Left ventricle myocardium inferior (tissue), 1 donor: Measurements from ENCODE around the gene SORCS2. TPM values are rescaled to one million over a fixed set of nuclear protein-coding genes. Genes with fewer than 3 reads are reported as not detected.
A peak's percentile ranks its signal among the peaks of the same experiment; 100 is the strongest.

ENCODE experiments used
- DNase-seq: peaks from one replicate; pipeline ENCODE4 v3.0.0-alpha.2; 2020
- H3K27ac ChIP-seq: fragments of 200-600 bp; replicated peaks from 2 replicates; pipeline ENCODE4 v1.8.0; 2021
- H3K27me3 ChIP-seq: fragments of 200-600 bp; 2 replicates; pipeline ENCODE4 v1.8.0; 2021; ENCODE audit warnings: low read depth
- H3K36me3 ChIP-seq: fragments of 200-600 bp; 2 replicates; pipeline ENCODE4 v1.8.0; 2021
- H3K4me1 ChIP-seq: fragments of 200-600 bp; 2 replicates; pipeline ENCODE4 v1.8.0; 2021
- H3K4me3 ChIP-seq: fragments of 200-600 bp; 2 replicates; pipeline ENCODE4 v1.8.0; 2021; ENCODE audit warnings: mild to moderate bottlenecking, moderate library complexity
- H3K9me3 ChIP-seq: fragments of 200-600 bp; replicated peaks from 2 replicates; pipeline ENCODE4 v1.8.0; 2021
- CTCF ChIP-seq: fragments of 200-600 bp; IDR thresholded peaks from 2 replicates; pipeline ENCODE4 v1.8.0; 2021; ENCODE audit warnings: antibody characterized with exemption, mild to moderate bottlenecking, borderline replicate concordance
- intact Hi-C: fragments of 100-400 bp; cut with micrococcal nuclease; formaldehyde crosslinking; loops from one replicate; pipeline ENCODE4 v1.11.0; 2022
- total RNA-seq: library from RNA; stranded (reverse); fragmentation: NEBNext Ultra II Directional; extraction: Animal tissue kit (Norgen Biotek cat#: 25700); gene quantifications from one replicate; pipeline ENCODE4 v1.2.1, GENCODE V29; 2021
- donor health status: DM: no; HTN: yes; CAD: no; lungs with severe emphysema.

SORCS2 gene
- total RNA-seq, 1 donor from 2014 or later = 1.2 TPM

GRCh38 chr4:7781993-7782392 lies 589.7 kb downstream of the SORCS2 start:
- intact Hi-C loops = no loop called here
- Histone ChIP-seq H3K9me3 (no peaks in the 10 kb centered on the region), H3K27ac (peak overlapping the region; percentile 76), H3K4me1 (peaks cover 43% of the 10 kb centered on the region), H3K4me3 (no peak overlapping the region), H3K36me3 (peaks cover 9% of the 10 kb centered on the region), H3K27me3 (no peaks in the 10 kb centered on the region)
- TF ChIP-seq CTCF = no peak
- no peak for DNase-seq

GRCh38 chr4:7782783-7783182 lies 590.4 kb downstream of the SORCS2 start:
- no peak overlapping the region for H3K4me3 ChIP-seq
- peak overlapping the region; percentile 76 for H3K27ac ChIP-seq
- DNase-seq = no peak
- intact Hi-C loops = no loop called here
- peaks cover 43% of the 10 kb centered on the region for H3K4me1 ChIP-seq
- H3K36me3 ChIP-seq = peaks cover 9% of the 10 kb centered on the region
- TF ChIP-seq CTCF = no peak
- no peaks in the 10 kb centered on the region for H3K9me3 ChIP-seq
- H3K27me3 ChIP-seq = no peaks in the 10 kb centered on the region

- Histone ChIP-seq H3K4me3 (no peak overlapping the region), H3K27ac (peak overlapping the region; percentile 76), H3K9me3 (no peaks in the 10 kb centered on the region), H3K4me1 (peaks cover 48% of the 10 kb centered on the region), H3K36me3 (peaks cover 9% of the 10 kb centered on the region), H3K27me3 (no peaks in the 10 kb centered on the region)
- no peak for DNase-seq
- intact Hi-C loops = no loop called here
- TF ChIP-seq CTCF = no peak
Observed at GRCh38 chr4:7783541-7783940, 591.2 kb downstream of the SORCS2 start.

- H3K9me3 ChIP-seq = no peaks in the 10 kb centered on the region
- TF ChIP-seq CTCF = no peak
- DNase-seq = no peak
- peaks cover 9% of the 10 kb centered on the region for H3K36me3 ChIP-seq
- no peaks in the 10 kb centered on the region for H3K27me3 ChIP-seq
- peaks cover 55% of the 10 kb centered on the region for H3K4me1 ChIP-seq
- intact Hi-C loops = no loop called here
- no peak overlapping the region for H3K4me3 ChIP-seq
- H3K27ac ChIP-seq = no peak overlapping the region
Observed at GRCh38 chr4:7784131-7784870, 592.0 kb downstream of the SORCS2 start.

GRCh38 chr4:7785017-7785416 lies 592.7 kb downstream of the SORCS2 start:
- H3K4me1 ChIP-seq = peaks cover 60% of the 10 kb centered on the region
- H3K36me3 ChIP-seq = peaks cover 9% of the 10 kb centered on the region
- no peak overlapping the region for H3K27ac ChIP-seq
- intact Hi-C loops = no loop called here
- no peaks in the 10 kb centered on the region for H3K27me3 ChIP-seq
- no peak overlapping the region for H3K4me3 ChIP-seq
- no peaks in the 10 kb centered on the region for H3K9me3 ChIP-seq
- no peak for TF ChIP-seq CTCF
- DNase-seq = no peak
